Measurements from ENCODE around the gene GDF15. TPM values are rescaled to one million over a fixed set of nuclear protein-coding genes. Genes with fewer than 3 reads are reported as not detected.

The GDF15 gene
- polyA plus RNA-seq, 1 donor (not counting 4 experiments of a cell fraction or from before 2014, with no cell fraction given): 0.31 TPM

GRCh38 chr19:18415178-18415867, 29.4 kb downstream of the GDF15 start:
- TF ChIP-seq EZH2 (IDR thresholded peaks at IDR 0.05; ENCODE audit: low read length): no peak
- no peak for TF ChIP-seq CTCF (optimal IDR thresholded peaks at IDR 0.05 in 1 of 3, IDR thresholded peaks at IDR 0.05 in 1 of 3, conservative IDR thresholded peaks at IDR 0.05 in 1 of 3; ENCODE audit: extremely low read depth in 1 of 3, insufficient read depth in 2 of 3, low read length in 3 of 3)
- H3K4me3 ChIP-seq (ENCODE audit: control insufficient read depth in 2 of 3, extremely low read depth in 1 of 3, insufficient read depth in 2 of 3, low read depth in 1 of 3, low read length in 3 of 3): no peak overlapping the region
- no peaks in the 10 kb centered on the region for H3K9me1 ChIP-seq (ENCODE audit: control insufficient read depth, extremely low read depth, insufficient read depth, low read length)
- no peaks in the 10 kb centered on the region for H3K9me3 ChIP-seq (ENCODE audit: control insufficient read depth, low read depth, low read length)
- no peaks in the 10 kb centered on the region for H4K20me1 ChIP-seq (ENCODE audit: control insufficient read depth, extremely low read depth, insufficient read depth, low read length)
- no peaks in the 10 kb centered on the region for H3K36me3 ChIP-seq (ENCODE audit: control insufficient read depth in 2 of 2, extremely low read depth in 1 of 2, insufficient read depth in 2 of 2, low read length in 2 of 2)
- DNase-seq (ENCODE audit: low read depth, low spot score) (no peak), FAIRE-seq (no peak)
- H3K4me2 ChIP-seq (ENCODE audit: control insufficient read depth, extremely low read depth, insufficient read depth, low read depth, low read length): peak overlapping the region; percentile 24
- no peak overlapping the region for H3K9ac ChIP-seq (ENCODE audit: control insufficient read depth, extremely low read depth, insufficient read depth, low read length)
- peaks cover 24% of the 10 kb centered on the region for H3K4me1 ChIP-seq (ENCODE audit: control insufficient read depth, extremely low read depth, insufficient read depth, low read length)
- peak overlapping the region; percentile 37 for H2AFZ ChIP-seq (ENCODE audit: control insufficient read depth, low read length)
- dilution Hi-C loops (cut with MboI; ENCODE audit: extremely low pct_ligation_motif_present, low sequenced_read_pairs): no loop called here
- no peaks in the 10 kb centered on the region for H3K27me3 ChIP-seq (ENCODE audit: control insufficient read depth, extremely low read depth, insufficient read depth, low read length)
- H3K79me2 ChIP-seq (ENCODE audit: control insufficient read depth, insufficient read depth, low read length): peaks cover 2% of the 10 kb centered on the region
- no peak overlapping the region for H3K27ac ChIP-seq (ENCODE audit: control insufficient read depth, insufficient read depth, low read length)

DNA sequence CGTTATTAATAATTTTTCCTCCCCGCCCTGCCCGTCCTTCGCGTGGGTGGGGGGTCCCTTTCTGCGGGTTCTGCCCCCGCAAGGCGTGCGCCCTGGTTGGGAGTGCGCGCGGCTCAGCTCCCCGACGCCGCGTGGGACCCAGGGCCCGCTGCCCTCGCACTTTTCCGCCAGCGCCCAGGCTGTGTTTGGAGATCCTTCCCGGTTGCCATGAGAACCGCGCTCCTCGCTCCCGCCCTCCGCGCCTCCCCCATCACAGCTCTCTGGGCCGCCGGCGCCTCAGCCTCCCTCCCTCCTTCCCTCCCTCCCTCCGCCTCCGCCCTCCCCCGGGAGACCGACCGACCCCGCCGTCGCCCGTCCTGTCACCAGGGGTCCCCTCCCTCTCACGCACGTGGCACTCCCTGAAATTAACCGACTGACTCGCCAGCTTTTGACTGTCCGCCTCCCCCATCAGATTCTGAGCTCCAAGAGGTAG, 30.9 kb downstream of the GDF15 start:
- H3K4me1 ChIP-seq (ENCODE audit: control insufficient read depth, extremely low read depth, insufficient read depth, low read length): peaks cover 24% of the 10 kb centered on the region
- DNase-seq (ENCODE audit: low read depth, low spot score): no peak
- FAIRE-seq: no peak

More for the DNA sequence above, 30.9 kb downstream of the GDF15 start:
- H3K9me3 ChIP-seq (ENCODE audit: control insufficient read depth, low read depth, low read length): no peaks in the 10 kb centered on the region
- H3K36me3 ChIP-seq (ENCODE audit: control insufficient read depth in 2 of 2, extremely low read depth in 1 of 2, insufficient read depth in 2 of 2, low read length in 2 of 2): no peaks in the 10 kb centered on the region
- peak overlapping the region; percentile 7 for H2AFZ ChIP-seq (ENCODE audit: control insufficient read depth, low read length)
- TF ChIP-seq EZH2 (IDR thresholded peaks at IDR 0.05; ENCODE audit: low read length): no peak
- no peak for TF ChIP-seq CTCF (optimal IDR thresholded peaks at IDR 0.05 in 1 of 3, IDR thresholded peaks at IDR 0.05 in 1 of 3, conservative IDR thresholded peaks at IDR 0.05 in 1 of 3; ENCODE audit: extremely low read depth in 1 of 3, insufficient read depth in 2 of 3, low read length in 3 of 3)
- H3K4me2 ChIP-seq (ENCODE audit: control insufficient read depth, extremely low read depth, insufficient read depth, low read depth, low read length): peak overlapping the region; percentile 90
- H3K79me2 ChIP-seq (ENCODE audit: control insufficient read depth, insufficient read depth, low read length): peaks cover 7% of the 10 kb centered on the region
- no peaks in the 10 kb centered on the region for H3K9me1 ChIP-seq (ENCODE audit: control insufficient read depth, extremely low read depth, insufficient read depth, low read length)
- peak overlapping the region; percentile 70 for H3K9ac ChIP-seq (ENCODE audit: control insufficient read depth, extremely low read depth, insufficient read depth, low read length)
- peak overlapping the region; percentile 24 to 64 (median 53) for H3K4me3 ChIP-seq (ENCODE audit: control insufficient read depth in 2 of 3, extremely low read depth in 1 of 3, insufficient read depth in 2 of 3, low read depth in 1 of 3, low read length in 3 of 3)
- no peaks in the 10 kb centered on the region for H3K27me3 ChIP-seq (ENCODE audit: control insufficient read depth, extremely low read depth, insufficient read depth, low read length)
- no peaks in the 10 kb centered on the region for H4K20me1 ChIP-seq (ENCODE audit: control insufficient read depth, extremely low read depth, insufficient read depth, low read length)
- dilution Hi-C loops (cut with MboI; ENCODE audit: extremely low pct_ligation_motif_present, low sequenced_read_pairs): no loop called here
- H3K27ac ChIP-seq (ENCODE audit: control insufficient read depth, insufficient read depth, low read length): peak overlapping the region; percentile 52

Measured in keratinocyte (primary cell).